Stimulated activated CD4-positive, alpha-beta T cell treated with anti-CD3 and anti-CD28 coated beads, Interleukin-4, amount 100 ng/mL, for 48 hours (primary cell): ENCODE results near the gene CLSTN3.
A peak's percentile ranks its signal among the peaks of the same experiment; 100 is the strongest.

Source experiments
- DNase-seq, 2 donors: peaks; one replicate each; pipeline ENCODE4 v3.0.0-alpha.2; 2020; ENCODE audit warnings: low read depth in 2 of 2

Gene CLSTN3

DNA sequence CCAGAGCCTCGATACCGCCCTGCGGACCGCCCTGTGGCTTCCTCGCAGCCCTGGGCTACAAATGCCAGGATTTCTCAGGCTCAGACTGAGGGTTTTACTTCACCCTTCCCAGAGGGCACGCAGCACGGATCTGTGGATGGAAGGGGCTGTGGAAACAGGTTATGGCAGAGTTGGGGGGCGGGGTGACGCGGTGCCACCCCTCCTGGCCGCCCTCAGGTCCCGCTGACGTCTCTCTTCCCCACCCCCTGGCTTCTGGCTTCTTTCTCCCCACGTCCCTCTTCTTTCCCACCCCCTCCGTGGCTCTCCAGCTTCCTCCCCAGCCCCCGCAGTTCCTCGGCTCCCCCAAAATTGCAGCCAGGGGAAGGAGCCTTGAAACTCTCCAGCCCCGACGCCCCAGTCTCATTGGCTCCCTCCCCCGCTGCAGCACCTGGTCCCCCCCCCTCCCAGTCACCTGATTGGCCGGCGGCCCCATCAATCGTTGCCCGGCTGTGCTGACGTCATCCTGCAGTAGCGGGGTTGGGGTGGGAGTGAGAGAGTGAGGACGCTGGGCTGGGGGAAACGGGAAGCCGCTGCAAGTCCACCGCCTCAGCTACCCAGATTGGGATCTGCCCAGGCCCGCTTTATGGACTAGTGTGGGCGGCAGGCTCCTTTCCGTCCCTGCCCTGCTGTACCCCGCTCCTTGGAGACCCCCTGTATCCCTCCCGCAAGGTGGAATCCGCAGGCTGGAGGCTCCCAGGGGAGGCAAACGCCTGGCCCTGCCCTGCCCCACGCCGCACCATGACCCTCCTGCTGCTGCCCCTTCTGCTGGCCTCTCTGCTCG, at the start of gene CLSTN3:
Gene CLSTN3 (plus strand): TSS at position 500 of the 820 bp plus-strand sequence. CDS start 278 bp downstream, at position 778.
- peak; percentile 75 to 76 for DNase-seq

DNA sequence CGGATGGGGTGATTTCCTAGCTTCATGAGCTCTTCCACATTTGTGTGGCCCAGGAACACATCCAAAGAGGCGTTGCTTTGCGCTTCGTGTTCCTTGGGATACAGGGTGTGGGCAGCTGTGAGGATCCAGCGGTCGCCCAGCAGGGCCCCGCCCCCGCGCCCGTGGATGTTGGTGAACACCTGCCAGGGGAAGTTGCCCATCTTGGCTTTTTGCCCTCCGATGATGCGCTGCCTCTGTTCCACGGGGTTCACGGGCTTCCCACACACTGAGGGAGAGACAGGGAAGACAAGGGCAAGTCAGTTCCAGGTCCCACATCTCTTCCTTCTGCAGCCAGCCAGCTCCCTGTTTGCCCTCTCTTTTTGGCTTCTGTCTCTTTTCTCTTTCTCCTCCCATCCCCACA, 49.1 kb upstream of the CLSTN3 start:
- DNase-seq: no peak

DNA sequence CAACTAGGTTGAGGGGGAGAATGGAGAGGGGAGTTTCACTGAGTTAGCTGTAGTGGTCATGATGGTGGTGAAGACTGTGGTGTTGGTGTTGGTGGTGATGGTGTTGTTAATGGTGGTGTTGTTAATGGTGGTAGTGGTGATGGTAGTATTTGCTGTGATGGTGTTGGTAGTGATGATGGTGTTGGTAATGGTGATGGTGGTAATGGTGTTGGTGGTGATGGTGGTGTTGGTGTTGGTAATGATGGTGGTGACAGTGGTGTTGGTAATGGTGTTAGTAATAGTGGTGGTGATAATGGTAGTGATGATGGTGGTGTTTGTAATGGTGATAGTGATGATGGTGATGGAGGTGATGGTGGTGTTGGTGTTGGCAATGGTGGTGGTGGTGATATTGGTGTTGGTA, 47.0 kb upstream of the CLSTN3 start:
- DNase-seq: no peak

DNA sequence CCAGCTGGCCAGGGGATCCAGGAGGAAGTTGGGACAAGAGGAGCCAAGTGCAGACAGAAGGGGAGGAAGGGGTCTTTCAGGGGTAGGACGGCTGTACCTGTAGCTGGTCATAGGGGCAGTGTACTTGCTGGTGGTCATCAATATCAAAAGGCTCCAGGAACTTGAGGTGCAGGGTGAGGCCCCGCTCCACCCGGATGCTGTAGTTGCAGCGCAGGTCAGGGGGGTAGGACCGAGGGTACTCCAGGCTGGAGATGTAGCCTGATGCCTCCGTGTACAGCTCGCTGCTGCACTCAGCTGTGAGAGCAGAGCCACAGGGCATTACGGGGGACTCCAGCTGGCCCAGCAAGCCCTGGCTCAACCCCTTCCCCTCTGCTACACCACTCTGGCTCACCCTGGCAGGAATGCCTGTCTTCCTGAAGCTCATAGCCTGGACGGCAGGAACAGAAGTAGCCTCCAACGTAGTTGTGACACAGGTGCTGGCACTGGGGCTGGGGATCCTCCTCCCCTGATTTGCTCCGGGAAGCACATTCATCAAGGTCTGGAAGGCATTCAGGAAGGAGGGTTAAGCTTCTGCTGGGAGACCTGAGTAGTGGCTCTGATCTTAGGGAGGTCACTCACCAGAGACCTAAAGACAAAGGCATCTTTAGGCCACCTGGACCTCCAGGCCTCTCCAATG, 40.8 kb upstream of the CLSTN3 start:
- DNase-seq: no peak

DNA sequence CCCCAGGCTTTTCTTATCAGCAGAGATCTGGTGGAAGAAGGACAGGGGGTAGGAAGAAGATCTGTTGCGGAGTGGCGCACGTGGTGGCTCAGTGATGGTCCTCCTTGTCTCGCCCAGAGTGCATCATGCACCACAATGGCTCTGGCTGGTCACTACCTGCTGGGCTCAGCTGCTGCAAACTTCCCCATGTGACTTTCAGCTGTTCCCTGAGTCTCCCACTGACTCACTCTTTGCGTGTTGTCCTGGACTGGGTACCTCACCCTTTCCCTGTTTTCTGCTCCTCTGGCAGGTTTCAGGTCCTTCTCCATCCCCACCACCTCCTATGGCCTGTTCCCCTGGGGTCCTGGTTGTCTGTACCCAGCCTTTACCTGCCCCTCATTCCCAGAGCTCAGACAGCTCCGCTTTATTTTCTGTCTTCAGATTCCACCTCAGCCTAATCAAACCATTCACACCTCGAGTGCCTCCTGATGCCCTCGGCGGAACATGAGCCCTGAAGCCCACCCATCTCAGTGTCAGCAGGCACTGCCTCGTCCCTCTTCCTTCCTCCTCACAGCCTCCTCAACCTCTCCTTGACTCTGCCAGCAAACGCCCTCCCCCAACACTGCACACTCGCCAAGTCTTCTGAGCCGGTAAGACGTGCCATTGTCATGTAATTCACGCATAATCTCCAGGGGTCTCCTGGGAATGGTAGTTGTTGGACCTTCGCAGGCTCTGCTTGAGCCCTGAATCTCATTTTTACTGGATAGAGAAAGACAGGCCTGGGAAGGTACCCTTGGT, 39.8 kb upstream of the CLSTN3 start:
- no peak for DNase-seq

DNA sequence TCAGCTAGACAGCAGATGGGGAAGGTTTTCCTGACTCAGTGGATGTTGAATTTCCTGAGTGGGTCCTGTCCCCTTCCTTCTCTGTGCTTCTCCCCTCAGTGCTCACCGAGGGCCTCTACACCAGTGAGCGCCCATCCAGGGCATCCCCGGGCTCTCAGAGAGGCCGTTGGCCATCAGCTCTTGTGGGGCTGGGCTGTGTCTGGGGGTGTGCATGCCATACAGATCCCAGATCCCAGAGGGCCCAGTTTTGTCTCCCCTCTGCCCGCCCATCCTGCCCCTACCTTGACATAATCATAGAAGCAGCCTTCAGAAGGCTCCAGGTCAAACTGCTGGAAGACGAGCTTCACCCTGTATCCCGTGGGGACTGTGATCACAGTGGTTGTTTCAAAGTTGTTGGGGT, 39.0 kb upstream of the CLSTN3 start:
- no peak for DNase-seq

DNA sequence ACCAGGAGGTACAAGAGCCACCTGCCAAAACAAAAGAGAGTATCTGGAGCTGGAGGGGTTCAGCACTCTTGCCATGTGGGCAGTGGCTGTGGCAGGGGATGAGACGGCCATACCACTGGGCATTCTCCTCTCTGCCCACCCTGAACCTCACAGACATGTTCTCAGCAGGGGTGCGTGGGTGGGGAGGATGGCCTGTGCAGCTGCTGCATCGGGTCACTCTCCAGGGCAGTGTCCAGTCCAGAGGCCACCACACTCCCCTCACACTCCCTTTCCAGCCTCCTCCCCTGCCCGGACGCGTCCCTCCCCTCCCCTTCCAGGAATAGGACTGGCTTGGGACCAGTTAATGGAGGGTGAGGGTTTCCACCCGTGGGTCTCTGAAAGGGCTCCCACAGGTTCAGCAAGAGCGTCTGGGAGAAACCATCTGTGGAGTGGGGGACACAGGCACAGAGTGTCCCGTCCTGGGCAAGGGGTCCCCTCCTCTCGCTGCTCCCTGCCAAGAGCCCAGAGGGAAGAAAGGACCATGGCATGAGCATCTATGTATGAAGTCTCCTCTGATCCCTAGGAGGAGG, 38.4 kb upstream of the CLSTN3 start:
- no peak for DNase-seq

DNA sequence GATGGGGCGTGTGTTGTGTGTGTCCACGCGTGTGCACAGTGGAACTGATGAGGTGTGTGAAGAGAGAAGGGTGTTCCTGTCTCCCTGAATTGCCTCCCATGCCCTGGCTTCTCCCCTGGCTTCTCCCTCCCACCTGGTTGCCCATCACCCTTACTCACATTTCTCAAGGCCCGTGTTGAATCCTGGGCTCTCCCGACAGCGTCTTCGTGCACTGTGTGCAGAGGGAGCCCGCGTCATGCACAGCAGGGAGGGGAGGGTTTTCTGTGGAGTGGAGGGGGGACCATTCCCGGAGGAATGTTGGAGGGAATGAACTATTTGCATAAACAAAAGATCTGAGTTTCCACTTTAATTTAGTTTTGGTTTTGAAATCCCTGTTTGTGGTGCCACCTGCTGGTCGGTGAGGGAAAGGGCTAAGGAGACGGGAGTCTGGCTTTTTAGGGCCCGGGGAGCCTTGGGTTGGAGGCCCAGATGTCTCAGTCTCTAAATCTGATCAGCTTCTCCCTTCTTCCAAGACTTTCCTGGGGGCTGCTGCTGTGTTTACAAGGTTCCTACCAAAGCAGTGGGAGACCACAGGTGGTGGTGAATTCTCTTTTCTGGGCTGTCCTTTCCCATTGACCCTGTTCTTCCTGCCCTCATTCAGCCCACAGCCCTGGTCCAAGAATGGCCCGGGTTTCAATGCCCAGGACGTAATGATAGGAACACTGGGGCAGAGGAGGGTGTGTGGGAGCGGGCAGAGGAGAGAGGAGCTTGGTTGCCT, 37.8 kb upstream of the CLSTN3 start, which contains the start of gene C1R:
Gene C1R (minus strand): TSS at position 217 of the 757 bp plus-strand sequence. CDS start 57 bp downstream, at position 160.
- peak; percentile 55 to 66 for DNase-seq

DNA sequence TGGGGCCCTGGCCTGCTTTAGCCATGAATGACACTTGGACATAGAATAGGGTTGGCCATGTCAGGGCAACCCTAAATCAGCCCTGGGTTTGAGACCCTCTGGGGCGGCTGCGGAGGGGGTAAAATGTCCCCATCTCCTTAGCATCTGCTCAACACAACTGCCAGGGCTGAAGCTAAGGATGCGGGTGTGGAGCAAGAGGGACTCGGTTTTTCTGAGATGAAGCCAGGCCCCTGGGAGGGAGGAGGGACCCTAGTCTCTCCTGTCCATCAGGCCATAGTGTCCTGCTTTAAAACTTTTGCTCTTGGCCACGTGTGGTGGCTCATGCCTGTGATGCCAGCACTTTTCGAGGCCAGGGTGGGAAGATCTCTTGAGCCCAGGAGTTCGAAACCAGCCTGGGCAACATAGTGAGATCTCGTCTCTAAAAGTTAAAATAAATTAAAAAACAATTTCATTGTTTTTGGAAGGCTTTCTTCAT, 37.1 kb upstream of the CLSTN3 start:
- DNase-seq: no peak

DNA sequence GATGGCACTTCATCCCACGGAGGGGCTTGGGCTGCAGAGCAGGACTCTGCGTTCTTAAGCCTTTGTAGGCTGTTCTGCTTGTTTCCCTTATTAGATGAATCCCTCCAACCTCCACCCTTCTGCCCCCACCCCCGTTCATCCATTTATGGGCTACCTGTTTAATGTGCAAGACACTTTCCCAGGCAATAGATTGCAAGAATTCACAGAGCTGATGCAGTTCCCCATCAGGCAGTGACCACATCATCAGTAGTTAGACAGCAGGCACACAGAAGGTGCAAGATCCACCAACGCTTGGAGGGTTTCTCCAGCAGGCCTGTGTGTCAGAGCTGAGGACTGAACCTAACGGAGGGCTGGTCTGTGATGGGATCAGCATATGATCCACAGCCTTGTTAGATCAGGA, 36.7 kb upstream of the CLSTN3 start:
- DNase-seq: no peak

DNA sequence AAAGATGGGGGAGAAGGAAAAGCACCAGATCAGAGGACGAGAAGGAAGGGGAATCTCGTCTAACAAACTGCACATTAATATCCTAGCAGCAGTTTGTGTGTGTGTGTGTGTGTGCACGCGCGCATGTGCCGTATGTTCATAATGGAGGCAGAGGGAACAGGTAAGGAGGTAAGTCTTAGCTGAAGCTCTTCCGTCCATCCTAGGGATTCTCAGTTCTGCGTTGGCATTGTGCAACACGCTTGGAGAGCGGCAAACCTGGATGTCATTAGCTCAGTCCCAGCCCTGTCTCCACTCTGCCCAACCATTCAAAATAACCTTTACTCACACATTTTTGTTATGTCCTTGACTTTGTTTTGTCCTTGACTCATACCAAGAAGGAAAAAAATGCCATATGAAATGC, 36.3 kb upstream of the CLSTN3 start:
- DNase-seq: no peak

DNA sequence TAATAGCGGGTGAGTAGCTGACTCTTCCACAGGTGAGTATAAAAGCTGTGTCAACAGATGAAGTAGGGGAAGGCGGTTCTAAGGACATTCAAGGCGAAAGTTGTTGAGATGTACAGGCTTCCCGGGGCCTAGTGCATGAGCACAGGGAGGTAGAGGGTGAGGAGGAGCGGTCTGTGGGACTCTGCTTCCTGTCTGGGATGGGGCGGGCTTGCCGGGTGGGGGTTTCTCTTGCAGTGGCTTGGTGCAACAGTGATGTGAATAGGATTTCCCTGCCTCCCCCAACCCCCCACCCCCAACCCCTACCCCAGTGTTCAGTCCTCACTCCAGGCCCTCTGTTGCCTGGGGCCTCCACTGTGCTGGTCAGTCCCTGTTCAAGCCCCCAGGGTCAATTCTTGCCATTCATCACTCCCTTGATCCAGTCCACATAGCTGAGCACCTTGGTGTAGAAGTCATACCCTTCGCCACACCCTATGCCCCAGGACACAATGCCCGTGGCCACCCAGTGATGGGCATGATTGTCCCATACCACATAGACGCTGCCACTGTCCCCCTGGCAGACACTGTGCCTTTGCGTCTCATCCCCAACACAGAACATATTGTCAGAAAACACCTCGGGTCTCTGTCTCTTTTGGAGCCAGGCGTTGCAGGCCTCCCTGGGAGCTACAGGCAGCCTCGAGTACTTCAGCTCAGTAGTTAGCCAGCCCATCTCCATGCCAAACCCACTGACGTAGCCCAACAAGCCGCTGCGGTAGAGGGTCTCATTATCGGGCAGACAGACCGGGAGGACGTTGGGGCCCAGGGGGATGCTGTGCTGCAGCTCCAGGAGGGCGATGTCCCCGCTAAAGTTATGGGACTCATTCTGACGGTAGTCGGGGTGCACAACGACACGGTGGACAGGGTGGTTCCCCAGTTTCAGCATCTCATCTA, 33.9 kb upstream of the CLSTN3 start:
- no peak for DNase-seq

DNA sequence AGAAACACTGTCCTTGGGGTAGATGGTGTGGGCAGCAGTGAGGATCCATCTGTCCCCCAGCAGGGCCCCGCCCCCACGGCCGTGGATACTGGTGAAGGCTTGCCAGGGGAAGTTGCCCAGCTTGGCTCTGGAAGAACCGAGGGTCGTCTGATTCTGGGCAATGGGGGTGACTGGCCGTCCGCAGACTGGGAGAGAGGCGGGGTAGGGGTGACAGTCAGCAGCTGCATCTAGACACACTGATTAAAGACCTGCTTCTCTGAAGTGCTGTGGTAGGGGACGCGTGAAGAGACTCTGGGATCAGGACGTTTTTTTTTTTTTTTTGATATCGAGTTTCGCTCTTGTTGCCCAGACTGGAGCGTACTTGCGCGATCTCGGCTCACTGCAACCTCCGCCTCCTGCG, 33.2 kb upstream of the CLSTN3 start:
- DNase-seq: no peak

DNA sequence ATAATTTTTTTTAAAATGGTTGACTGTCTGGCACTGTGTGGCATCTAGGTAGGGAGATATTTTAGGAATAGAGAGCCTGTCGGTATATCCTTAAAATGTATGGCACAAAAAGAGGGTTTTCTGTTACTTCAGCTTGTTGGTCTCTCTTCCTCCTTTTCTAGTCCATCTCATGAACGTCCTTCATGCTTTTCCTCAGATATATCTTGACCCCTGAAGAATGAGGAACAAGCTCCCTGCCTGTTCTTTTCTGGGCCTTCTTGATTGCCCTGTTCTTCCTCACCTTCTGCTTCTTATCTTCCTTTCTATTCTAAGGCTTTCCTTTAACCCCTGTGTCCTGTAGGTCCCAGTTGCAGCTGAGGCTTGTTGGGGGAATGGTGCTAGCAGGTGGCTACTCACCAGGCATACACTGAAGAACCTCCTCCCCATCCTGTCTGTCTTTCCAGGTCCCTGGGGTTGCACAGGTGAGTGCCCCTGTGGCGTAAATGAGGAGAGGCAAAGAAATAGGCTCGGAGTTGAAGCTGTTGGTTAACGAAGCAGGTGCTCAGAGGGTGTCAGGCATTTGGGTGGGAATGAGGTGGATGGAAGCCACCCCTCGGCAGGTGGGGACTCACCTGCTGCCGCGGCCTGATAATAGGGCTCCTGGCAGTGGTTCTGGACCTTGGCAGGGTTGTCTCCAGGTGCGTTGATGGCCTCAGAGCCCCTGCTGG, 30.7 kb upstream of the CLSTN3 start:
- DNase-seq: no peak

DNA sequence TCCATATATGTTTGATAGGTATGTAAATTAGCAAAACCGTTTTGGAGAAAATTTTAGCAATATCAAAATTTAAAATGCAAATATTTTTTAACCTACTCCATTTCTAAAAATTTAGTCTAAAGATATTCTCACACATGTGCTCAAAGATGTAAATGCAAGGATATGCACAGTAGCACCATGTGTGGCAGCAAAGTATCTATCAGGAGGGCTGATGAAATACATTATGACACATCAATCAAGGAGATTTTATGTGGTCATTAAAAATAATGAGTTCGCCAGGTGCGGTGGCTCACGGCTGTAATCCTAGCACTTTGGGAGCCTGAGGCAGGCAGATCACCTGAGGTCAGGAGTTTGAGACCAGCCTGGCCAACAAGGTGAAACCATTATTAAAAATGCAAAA, 29.9 kb upstream of the CLSTN3 start:
- no peak for DNase-seq

DNA sequence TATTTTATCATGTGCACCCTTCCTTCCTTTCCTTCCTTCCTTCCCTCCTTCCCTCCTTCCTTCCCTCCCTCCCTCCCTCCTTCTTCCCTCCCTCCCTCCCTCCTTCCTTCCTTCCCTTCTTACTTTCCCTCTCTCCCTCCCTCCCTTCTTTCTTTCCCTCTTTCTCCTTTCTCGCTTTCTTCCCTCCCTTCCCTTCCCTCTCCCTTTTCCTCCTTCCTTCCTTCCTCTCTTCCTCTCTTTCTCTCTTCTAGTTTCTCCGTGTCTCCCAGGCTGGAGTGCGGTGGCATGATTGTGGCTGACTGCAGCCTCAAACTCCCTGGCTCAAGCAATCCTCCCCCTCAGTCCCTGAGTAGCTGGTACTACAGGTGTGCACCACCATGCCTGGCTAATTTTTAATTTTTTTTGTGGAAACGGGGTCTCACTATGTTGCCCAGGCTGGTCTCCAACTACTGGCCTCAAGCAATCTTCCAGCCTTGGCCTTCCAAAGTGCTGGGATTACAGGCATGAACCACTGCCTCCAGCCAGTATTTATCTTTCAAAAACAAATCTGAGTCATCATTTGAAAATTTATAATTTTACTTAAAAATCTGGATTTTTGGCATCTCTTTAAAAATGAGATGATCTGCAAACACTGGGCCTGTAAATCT, 29.0 kb upstream of the CLSTN3 start:
- no peak for DNase-seq

DNA sequence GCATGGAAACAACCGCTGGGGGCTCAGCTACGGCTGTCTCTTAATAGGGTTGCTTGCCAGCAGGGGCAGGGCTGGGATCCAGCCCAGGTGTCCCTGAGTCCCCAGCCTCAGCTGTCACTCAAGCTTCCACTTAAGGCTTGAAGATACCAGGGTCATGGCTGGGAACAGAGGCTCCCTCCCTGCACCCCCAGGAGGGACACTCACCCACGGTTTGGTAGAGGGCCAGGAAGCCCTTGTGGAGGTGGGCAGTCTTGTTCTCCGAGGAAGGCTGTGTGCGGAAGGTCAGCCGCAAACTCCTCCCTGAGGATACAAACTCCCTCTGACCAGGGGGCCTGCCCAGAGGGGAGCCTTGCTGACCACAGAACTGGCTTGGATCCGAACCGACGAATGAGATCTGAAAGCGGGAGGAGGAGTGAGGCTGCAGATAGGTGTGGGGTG, 28.5 kb upstream of the CLSTN3 start:
- DNase-seq: no peak

DNA sequence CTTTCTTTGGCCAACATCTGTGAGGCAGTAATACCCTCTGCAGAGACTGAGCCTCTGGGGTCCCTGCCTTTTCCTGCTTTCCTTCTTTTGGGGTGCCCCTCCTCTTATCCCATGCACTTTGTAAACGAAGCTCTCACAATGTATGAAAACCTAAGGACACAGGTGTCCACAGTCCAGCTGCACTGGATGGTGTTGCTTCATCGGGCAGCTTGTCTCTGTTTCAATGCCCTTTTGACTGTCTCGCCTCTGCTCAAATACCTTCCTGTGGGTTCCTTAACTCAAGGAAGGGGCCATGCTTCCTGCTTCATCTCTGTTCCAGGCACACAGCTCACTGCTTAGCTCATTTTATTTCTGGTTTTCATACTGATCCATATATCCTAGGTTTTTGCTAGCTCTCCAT, 27.6 kb upstream of the CLSTN3 start:
- DNase-seq: no peak
